Right lung (tissue), 10 donors: ENCODE results near the gene HBA1. TPM values are rescaled to one million over a fixed set of nuclear protein-coding genes. Genes with fewer than 3 reads are reported as not detected.
A peak's percentile ranks its signal among the peaks of the same experiment; 100 is the strongest.
"Not testable (repeated sequence)": the region's sequence is repeated elsewhere in the genome, so short reads cannot be mapped to it uniquely, and the experiment has no call there.

Experiments
- DNase-seq, 2 donors: peaks; one replicate each; pipeline ENCODE4 v3.0.0-alpha.2; 2013
- long read RNA-seq, 8 donors: transcript quantifications; one replicate each; lab custom pipeline, GENCODE V29; 2026
- polyA plus RNA-seq, 5 donors: library from polyadenylated mRNA; unstranded; fragments of 120-200 nt; gene quantifications; one replicate each; pipeline versions ENCODE4 v1.2.1 to v1.2.3, GENCODE V29; 2013; ENCODE audit warnings: inconsistent platforms in 1 of 5, low replicate concordance in 1 of 5; ENCODE audit not compliant: insufficient read length in 5 of 5, insufficient read depth in 1 of 5

Gene HBA1
- polyA plus RNA-seq, result 1,000 to 10,000 TPM in 4 of 5 donors, 100 to 1,000 TPM in 1; 605 to 2,429 (median 1,859) TPM
- long read RNA-seq, donor 1, transcript HBA1-204 (2 exons, 410 nt), result minor isoform, 43 of 1,619 reads
- long read RNA-seq, donor 1, transcript HBA1-202 (3 exons, 504 nt), result minor isoform, 8 of 1,619 reads
- long read RNA-seq, donor 1, transcript HBA1-203 (2 exons, 674 nt), result minor isoform, 106 of 1,619 reads
- long read RNA-seq, donor 1, transcript HBA1-201 (3 exons, 577 nt), result major isoform, 1,444 of 1,619 reads
- long read RNA-seq, donor 1, partial matches to known transcripts, result 0 of 1,619 reads
- long read RNA-seq, donor 1, other reads (novel, unspliced or antisense), result 18 of 1,619 reads
- long read RNA-seq, donor 2, transcript HBA1-202 (3 exons, 504 nt), result minor isoform, 5 of 536 reads
- long read RNA-seq, donor 2, transcript HBA1-203 (2 exons, 674 nt), result minor isoform, 19 of 536 reads
- long read RNA-seq, donor 2, transcript HBA1-201 (3 exons, 577 nt), result major isoform, 498 of 536 reads
- long read RNA-seq, donor 2, transcript HBA1-204 (2 exons, 410 nt), result minor isoform, 14 of 536 reads
- long read RNA-seq, donor 2, partial matches to known transcripts, result 0 of 536 reads
- long read RNA-seq, donor 2, other reads (novel, unspliced or antisense), result 0 of 536 reads
- long read RNA-seq, donor 3, transcript HBA1-204 (2 exons, 410 nt), result minor isoform, 142 of 2,826 reads
- long read RNA-seq, donor 3, transcript HBA1-202 (3 exons, 504 nt), result minor isoform, 7 of 2,826 reads
- long read RNA-seq, donor 3, transcript HBA1-201 (3 exons, 577 nt), result major isoform, 2,298 of 2,826 reads
- long read RNA-seq, donor 3, transcript HBA1-203 (2 exons, 674 nt), result minor isoform, 310 of 2,826 reads
- long read RNA-seq, donor 3, partial matches to known transcripts, result 10 of 2,826 reads
- long read RNA-seq, donor 3, other reads (novel, unspliced or antisense), result 59 of 2,826 reads
- long read RNA-seq, donor 4, transcript HBA1-204 (2 exons, 410 nt), result minor isoform, 40 of 1,201 reads
- long read RNA-seq, donor 4, transcript HBA1-201 (3 exons, 577 nt), result major isoform, 1,058 of 1,201 reads
- long read RNA-seq, donor 4, transcript HBA1-203 (2 exons, 674 nt), result minor isoform, 95 of 1,201 reads
- long read RNA-seq, donor 4, partial matches to known transcripts, result 0 of 1,201 reads
- long read RNA-seq, donor 4, other reads (novel, unspliced or antisense), result 5 of 1,201 reads
- long read RNA-seq, donor 5, transcript HBA1-202 (3 exons, 504 nt), result minor isoform, 12 of 3,329 reads
- long read RNA-seq, donor 5, transcript HBA1-203 (2 exons, 674 nt), result minor isoform, 155 of 3,329 reads
- long read RNA-seq, donor 5, transcript HBA1-201 (3 exons, 577 nt), result major isoform, 3,004 of 3,329 reads
- long read RNA-seq, donor 5, transcript HBA1-204 (2 exons, 410 nt), result minor isoform, 72 of 3,329 reads
- long read RNA-seq, donor 5, partial matches to known transcripts, result 18 of 3,329 reads
- long read RNA-seq, donor 5, other reads (novel, unspliced or antisense), result 68 of 3,329 reads
- long read RNA-seq, donor 6, transcript HBA1-203 (2 exons, 674 nt), result minor isoform, 111 of 2,351 reads
- long read RNA-seq, donor 6, transcript HBA1-204 (2 exons, 410 nt), result minor isoform, 52 of 2,351 reads
- long read RNA-seq, donor 6, transcript HBA1-201 (3 exons, 577 nt), result major isoform, 2,173 of 2,351 reads
- long read RNA-seq, donor 6, partial matches to known transcripts, result 0 of 2,351 reads
- long read RNA-seq, donor 6, other reads (novel, unspliced or antisense), result 14 of 2,351 reads
- long read RNA-seq, donor 7, transcript HBA1-204 (2 exons, 410 nt), result minor isoform, 8 of 385 reads
- long read RNA-seq, donor 7, transcript HBA1-201 (3 exons, 577 nt), result major isoform, 335 of 385 reads
- long read RNA-seq, donor 7, transcript HBA1-203 (2 exons, 674 nt), result minor isoform, 40 of 385 reads
- long read RNA-seq, donor 7, partial matches to known transcripts, result 0 of 385 reads
- long read RNA-seq, donor 7, other reads (novel, unspliced or antisense), result 0 of 385 reads
- long read RNA-seq, donor 8, transcript HBA1-203 (2 exons, 674 nt), result minor isoform, 46 of 728 reads
- long read RNA-seq, donor 8, transcript HBA1-204 (2 exons, 410 nt), result minor isoform, 24 of 728 reads
- long read RNA-seq, donor 8, transcript HBA1-201 (3 exons, 577 nt), result major isoform, 619 of 728 reads
- long read RNA-seq, donor 8, partial matches to known transcripts, result 36 of 728 reads
- long read RNA-seq, donor 8, other reads (novel, unspliced or antisense), result 0 of 728 reads

GRCh38 chr16:176477-177382, at the start of gene HBA1:
Gene HBA1, plus strand, starts transcription at chr16:176680. Its CDS starts 37 bp downstream, at chr16:176717.
- DNase-seq, result not testable (repeated sequence)

- DNase-seq, result no peak
Observed at GRCh38 chr16:129075-129474, 47.4 kb upstream of the HBA1 start.

DNA sequence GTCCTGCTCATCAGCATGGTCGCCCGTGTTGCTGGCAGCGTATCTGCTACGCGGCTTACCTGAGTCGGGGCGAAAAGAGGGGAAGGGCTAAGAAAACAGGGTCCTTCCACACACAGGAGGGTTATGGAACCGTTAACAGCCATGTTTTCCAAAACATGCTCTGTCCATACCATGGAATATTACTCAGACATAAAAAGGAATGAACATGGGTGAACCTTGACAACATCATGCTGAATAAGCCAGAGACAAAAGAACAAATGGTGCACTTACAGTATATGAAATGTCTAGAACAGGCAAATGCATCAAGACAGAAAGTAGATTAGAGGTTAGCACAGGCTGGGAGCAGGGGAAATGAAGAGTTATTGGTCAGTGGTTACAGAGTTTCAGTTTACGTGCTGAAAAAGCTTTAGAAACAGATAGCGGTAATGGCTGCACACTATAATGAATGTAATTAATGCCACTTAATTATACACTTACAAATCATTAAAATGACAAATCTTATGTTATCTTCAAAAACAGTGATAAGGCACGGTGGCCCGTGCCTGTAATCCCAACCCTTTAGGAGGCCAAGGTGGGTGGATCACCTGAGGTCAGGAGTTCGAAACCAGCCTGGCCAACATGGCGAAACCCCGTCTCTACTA, 45.8 kb upstream of the HBA1 start:
- DNase-seq, result no peak

DNA sequence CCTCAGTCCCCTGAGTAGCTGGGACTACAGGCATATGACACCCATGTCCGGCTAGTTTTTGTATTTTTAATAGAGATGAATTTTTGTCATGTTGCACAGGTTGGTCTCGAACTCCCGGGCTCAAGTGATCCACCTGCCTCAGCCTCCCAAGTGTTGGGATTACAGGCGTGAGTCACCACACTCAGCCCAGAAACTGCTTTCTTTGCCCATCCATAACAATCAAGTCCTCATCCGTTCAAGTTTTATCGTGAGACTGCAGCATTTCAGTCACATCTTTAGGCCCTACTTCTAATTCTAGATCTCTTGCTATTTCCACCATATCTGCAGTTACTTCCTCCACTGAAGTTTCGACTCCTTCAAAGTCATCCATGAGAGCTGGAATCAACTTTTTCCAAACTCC, 44.4 kb upstream of the HBA1 start:
- no peak for DNase-seq

- no peak for DNase-seq
Observed at GRCh38 chr16:133716-134115, 42.8 kb upstream of the HBA1 start.

- peak in 1 of 2 donors; percentile 18 for DNase-seq
Observed at GRCh38 chr16:138049-138417, 38.4 kb upstream of the HBA1 start.

DNA sequence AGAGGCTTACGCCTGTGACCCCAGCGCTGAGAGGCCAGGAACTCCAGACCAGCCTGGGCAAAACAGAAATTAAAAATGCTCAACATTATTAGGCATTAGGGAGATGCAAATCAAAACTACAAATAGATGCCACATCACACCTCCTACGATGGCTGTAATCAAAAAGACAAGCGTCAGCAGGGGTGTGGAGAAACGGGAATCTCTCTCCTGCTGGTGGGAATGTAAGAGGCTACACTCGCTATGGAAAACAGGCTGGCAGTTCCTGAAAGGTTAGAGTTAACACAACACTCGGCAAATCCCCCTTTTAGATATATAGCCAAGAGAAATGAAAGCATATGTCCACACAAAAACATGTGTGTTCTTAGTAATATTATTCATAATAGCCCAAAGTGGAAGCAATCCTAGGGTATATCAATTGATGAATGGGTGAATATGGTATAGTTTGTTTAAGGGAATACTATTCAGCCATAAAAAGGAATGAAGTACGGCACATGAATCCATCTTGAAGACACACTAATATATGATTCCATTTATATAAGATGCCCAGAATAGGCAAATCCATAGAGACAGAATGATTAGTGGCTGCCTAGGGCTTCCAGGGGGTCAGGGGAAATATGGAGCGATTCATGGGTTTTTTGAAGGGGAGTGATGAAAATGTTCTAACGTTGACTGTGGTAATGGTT, 36.2 kb upstream of the HBA1 start:
- no peak for DNase-seq

DNA sequence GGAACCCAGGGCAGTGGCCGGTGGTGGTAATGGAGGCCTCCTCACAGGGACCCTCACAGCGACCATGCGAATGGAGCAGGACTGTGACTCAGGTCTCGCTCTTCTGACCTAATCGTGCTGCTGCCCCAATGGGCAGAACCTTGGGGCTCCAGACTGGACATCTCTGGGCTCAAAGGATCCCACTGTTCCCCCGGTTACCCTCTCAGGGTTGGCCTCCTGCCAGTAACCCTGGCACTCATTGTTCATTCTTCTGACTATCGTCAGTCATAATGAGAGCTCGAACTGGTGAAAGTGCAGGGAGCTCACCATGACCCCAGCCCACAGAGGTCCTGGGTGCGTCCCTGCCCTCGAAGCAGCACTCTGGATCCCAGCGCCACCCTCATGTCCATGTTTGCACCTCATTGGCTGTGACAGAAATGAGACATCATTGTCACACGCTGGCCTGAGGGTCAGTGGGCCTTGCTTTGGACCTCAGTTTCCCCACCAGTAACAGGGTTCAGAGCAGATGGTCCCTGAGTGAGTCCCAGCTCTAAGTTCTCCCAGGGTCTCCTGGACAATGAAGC, 34.0 kb upstream of the HBA1 start:
- no peak for DNase-seq

GRCh38 chr16:143047-143446, 33.4 kb upstream of the HBA1 start:
- DNase-seq, result no peak

- no peak for DNase-seq
Observed at GRCh38 chr16:143456-143855, 33.0 kb upstream of the HBA1 start.

- no peak for DNase-seq
Observed at GRCh38 chr16:144797-145252, 31.7 kb upstream of the HBA1 start.

GRCh38 chr16:146646-147045, 29.8 kb upstream of the HBA1 start:
- DNase-seq, result no peak

- DNase-seq, result no peak
Observed at GRCh38 chr16:149024-149660, 27.3 kb upstream of the HBA1 start.

DNA sequence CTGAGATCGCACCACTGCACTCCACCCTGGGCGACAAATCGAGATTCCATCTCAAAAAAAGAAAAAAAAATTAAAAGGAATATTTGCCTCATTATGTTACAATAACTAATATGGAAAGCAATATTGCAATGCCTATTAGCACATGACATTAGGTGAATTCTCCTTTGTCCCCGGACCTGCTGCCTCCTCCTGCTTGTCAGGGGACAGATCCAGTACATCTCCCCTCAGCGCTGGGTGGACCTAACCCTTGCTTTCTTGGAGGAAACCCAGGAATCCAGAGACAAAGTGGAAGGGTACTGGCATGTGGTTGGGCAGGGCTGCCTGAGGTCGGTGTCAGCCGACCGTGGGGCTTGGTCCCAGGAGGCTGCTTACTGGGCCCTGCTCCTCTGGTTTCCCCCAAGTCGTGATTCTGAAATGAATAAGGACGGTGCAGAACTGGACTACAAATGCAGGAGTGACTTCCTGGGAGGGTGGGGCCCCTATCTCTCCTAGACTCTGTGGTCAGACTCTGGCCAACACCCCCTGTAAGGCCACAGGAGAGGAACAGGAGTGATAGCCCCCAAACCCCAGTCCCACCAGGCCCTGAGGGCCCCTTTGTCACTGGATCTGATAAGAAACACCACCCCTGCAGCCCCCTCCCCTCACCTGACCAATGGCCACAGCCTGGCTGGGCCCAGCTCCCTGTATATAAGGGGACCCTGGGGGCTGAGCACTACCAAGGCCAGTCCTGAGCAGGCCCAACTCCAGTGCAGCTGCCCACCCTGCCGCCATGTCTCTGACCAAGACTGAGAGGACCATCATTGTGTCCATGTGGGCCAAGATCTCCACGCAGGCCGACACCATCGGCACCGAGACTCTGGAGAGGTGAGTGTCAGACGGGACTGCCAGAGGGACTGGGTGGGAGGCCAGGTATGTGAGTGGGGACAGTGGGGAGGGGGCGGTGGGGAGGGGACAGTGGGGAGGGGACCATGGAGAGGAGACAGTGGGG, 24.0 kb upstream of the HBA1 start, which contains the start of gene HBZ:
TSS of gene HBZ (plus strand) at position 504 of the 988 bp plus-strand sequence. CDS start at position 770, 266 bp downstream.
- DNase-seq, result no peak

DNA sequence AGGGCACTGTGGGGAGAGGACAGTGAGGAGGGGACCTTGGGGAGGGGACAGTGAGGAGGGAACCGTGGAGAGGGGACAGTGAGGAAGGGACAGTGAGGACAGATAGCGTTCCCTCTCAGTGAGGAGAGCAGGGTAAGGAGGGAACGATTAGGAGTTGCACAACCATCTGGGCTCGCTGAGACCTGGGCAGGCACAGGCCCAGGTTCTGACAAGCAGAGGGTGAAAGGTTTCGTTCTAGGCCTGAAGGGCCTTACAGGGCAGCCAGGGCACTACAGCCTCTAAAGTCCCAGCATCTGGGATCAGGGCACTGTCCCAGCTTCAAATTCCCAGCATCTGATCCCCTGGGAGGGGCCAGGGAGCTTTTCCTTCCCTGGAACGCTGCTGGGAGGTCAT, 23.4 kb upstream of the HBA1 start:
- DNase-seq, result not testable (repeated sequence)
